Stimulated activated CD8-positive, alpha-beta memory T cell treated with anti-CD3 and anti-CD28 coated beads, Interleukin-4, amount 100 ng/mL, for 24 hours (primary cell): Measurements from ENCODE around the gene IL31RA.
"Not testable (repeated sequence)": the region's sequence is repeated elsewhere in the genome, so short reads cannot be mapped to it uniquely, and the experiment has no call there.

Source experiments
- DNase-seq: peaks from one replicate; pipeline ENCODE4 v3.0.0-alpha.2; 2020; ENCODE audit warnings: low read depth

The IL31RA gene

GRCh38 chr5:55850839-55851674, at the start of gene IL31RA:
Gene IL31RA, plus strand, starts transcription at chr5:55851357. Its CDS starts 214 bp downstream, at chr5:55851571.
- no peak for DNase-seq

- not testable (repeated sequence) for DNase-seq
Measured at GRCh38 chr5:55808814-55809213, 42.3 kb upstream of the IL31RA start.

DNA sequence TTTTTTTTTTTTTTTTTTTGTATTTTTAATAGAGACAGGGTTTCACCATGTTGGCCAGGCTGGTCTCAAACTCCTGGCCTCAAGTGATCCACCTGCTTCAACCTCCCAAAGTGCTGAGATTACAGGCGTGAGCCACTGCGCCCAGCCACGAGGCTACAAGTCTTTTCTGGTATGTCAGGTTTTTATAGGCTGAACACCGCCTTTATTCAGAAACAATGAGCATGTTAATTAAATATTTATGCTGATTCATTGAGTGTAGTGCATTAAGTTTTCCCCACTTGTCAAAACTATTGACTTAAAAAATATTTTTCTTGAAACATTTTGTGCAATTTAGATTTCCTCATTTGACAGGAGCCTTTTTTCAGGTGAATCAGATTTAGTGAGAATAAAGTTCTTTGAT, 35.2 kb upstream of the IL31RA start:
- not testable (repeated sequence) for DNase-seq

DNA sequence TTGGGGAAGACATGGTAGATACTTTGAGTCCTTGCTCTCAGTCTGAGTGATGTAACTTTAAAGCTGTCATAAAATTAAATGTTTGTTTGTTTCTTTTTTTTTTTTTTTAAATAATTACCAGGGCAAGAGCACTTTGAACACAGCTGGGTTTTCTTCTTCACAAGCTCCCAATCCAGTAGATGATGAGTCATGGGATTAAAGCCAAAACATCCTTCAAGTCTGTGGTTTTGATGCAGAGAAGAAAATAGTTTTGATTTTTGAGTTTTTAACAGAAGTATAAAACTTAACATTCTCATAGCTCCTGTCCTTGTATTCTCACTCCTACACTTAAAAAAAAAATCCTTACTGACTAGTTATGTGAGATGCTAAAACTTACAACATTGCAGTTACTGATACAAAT, 34.8 kb upstream of the IL31RA start:
- DNase-seq: no peak

DNA sequence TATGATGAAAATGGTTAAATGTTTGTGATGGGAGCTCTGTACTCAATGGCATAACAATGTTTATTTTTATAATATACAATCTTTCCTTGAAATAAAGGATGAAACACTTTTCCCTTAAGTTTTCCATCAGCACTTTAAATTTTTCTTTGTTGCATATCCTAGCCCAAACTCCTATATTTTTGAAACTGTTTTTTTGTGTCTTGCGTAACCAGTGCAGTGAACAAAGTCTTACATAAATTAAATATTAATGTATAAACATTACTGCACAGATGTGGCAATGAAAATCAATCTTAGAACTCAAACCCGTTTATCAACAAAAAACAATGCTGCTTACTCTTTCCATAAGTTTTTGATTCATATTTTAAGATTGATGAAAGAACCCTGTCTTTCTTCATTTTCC, 34.1 kb upstream of the IL31RA start:
- no peak for DNase-seq

GRCh38 chr5:55820488-55820887, 30.7 kb upstream of the IL31RA start:
- no peak for DNase-seq

- DNase-seq: no peak
Measured at GRCh38 chr5:55821731-55822512, 29.2 kb upstream of the IL31RA start.

DNA sequence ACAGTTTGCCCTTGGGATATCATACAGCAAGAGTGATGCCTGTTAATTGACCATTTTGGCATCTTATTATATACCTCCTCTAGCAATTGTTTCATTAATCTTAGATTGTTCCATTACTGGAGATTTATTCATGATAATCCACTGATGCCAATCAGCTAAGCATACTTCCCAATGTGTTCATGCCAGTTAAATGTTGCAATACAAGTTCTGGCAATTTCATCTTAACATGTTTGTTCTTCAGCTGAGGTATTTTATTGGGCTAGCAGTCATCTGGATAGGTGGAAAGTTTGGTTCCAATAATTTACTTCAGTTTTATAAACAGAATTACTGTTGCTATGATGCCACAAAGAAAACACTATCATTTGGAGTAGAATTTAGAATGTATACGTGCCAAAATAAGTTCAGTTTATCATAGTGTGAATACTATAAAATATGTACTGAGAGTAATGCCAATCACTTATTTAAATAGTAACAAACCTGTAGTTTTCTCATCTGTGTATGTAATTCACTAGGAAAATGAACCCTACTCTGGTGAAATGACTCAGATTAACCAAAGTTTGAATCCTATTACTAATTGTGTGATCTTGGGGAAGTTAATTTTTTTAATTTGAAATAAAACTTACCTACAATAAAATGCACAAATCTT, 27.9 kb upstream of the IL31RA start:
- DNase-seq: no peak

GRCh38 chr5:55829956-55830355, 21.2 kb upstream of the IL31RA start:
- no peak for DNase-seq

GRCh38 chr5:55832446-55832845, 18.7 kb upstream of the IL31RA start:
- DNase-seq: no peak

GRCh38 chr5:55836191-55836590, 15.0 kb upstream of the IL31RA start:
- no peak for DNase-seq

- no peak for DNase-seq
Measured at GRCh38 chr5:55841976-55842375, 9.2 kb upstream of the IL31RA start.

- DNase-seq: no peak
Measured at GRCh38 chr5:55847837-55848236, 3.3 kb upstream of the IL31RA start.

DNA sequence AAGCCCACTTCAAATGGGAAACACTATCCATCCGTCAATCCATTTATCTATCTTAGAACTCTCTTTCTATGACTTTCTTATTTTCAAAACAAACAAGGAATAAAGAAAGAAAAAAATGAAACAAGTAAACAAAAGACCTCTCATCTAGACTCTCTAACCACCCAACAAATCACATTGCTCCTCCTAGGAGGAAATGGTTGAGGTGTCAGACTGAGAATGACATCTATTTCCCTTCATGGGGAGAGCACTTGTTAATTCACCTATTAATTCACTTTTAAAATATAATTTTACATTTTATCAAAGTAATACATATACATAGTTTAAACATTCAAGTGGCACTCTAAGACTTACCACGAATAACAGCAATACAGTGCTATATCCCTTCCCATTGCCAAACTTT, 2.4 kb upstream of the IL31RA start:
- no peak for DNase-seq

DNA sequence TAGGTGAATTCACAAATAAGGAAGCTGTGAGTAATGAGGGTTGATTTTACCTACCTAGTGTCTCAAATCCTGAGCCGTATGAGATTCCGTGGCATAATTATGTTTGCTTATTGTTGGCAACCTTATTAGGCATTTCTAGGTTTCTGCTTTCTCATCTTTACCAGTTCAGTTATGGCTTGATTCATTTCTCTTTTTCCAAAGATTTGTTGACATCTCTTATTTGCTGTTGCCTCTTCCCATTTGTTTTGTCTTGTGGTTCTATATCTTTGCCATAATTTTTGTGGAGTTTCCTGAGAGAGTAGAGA, 470 bp downstream of the IL31RA start:
- no peak for DNase-seq

DNA sequence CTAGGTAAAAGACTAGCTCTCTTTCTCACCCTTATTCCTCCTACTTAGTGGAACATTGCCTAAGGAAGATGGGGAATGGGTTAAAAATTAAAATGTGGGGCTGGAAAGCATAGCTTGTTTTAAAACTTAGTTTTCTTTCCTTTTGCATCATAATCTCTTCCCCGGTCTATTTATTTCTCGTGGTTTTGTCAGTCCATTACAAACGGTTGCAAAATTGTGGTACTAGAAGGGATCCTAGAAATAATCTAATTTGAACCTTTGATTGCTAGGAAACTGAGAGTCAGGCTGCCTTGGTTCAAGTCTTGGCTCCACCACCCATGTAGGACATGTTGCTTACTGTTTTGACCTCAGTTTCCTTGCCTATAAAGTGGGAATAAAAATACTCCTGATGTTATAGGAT, 1.3 kb downstream of the IL31RA start:
- DNase-seq: no peak

DNA sequence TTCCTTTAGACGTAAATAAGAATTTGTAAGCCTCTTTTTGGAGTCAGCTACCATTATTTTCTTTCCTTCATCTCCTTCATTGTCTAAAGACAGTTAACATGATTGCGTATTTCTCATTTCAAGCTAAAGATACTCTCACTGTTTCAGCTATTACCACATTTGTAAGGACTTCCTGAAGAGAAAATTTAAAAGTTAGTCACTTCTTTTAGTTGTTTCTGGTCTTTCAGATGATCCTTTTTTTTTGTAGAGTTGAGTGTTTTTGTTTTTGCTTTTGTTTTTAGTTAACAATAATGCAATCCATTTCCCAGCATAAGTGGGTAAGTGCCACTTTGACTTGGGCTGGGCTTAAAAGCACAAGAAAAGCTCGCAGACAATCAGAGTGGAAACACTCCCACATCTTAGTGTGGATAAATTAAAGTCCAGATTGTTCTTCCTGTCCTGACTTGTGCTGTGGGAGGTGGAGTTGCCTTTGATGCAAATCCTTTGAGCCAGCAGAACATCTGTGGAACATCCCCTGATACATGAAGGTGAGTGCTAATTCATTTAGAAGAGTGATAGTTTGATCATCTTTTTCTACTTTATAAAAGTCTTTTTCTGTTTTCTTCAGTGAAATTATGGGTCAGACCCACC, 2.0 kb downstream of the IL31RA start:
- DNase-seq: no peak

- DNase-seq: no peak
Measured at GRCh38 chr5:55853818-55854217, 2.7 kb downstream of the IL31RA start.

DNA sequence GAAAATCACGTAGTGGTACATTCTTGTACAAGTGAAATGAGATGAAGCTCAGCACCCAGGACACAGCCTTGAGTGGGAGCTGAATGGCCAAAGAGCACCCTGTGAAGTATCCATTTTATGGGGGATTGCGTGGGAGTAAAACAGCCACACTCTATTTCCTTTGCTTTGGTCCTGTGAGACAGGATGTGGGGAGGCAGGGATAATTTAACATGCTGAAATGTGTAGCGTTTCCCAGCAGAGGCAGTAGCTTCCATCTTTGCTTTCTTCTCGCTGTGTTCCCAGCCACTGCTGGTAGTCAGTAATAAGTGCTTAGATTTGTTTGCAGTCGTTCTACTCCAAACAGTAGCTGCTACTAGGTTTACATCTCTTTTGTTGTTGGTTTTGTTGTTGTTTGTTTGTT, 4.4 kb downstream of the IL31RA start:
- DNase-seq: no peak

DNA sequence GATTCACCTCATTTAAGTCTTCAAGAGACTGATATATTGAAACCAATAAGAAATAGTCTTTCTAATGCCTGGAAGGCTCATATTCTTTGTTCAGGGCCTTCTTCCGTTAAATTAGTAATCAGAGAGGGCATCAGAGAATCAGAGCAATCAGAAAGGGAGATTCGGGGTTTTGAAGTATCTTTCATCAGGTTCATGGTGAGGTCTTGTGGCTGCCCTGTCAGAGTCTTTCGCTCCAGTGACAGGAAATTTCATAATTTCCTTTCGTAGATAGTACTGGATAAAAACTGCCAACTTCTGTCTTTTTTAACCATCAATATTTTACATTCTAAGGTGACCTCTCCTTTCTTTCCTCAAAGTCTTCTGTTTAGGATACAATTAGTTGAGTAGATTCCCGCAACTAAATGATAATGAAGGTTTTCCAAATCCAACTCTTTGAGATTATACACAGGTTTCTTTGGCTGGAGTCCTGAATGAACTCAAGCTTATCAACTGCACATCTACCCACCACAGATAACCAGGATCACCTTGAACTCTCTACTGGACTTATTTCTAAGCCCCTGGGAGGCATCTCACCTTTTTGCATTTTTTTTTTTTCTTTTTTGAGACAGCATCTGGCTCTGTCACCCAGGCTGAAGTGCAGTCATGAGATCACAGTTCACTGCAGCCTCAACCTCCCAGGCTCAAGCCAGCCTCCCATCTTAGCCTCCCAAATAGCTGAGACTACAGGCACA, 5.5 kb downstream of the IL31RA start:
- no peak for DNase-seq

DNA sequence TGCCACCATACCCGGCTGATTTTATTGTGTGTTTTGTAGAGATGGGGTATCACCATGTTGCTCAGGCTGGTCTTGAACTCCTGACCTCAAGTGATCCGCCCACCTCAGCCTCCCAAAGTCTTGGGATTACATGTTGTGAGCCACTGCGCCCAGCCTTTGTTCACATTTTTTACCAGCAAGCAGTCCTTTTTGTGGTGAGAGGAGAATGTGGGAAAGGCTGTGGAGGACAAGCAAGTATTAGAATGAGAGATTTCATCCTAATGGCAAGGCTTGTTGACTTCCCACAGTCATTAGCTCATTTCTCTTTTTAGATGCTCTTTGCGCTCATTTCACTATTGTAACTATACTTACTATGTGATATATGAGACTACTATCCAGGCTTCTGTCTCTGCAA, 6.1 kb downstream of the IL31RA start:
- no peak for DNase-seq

DNA sequence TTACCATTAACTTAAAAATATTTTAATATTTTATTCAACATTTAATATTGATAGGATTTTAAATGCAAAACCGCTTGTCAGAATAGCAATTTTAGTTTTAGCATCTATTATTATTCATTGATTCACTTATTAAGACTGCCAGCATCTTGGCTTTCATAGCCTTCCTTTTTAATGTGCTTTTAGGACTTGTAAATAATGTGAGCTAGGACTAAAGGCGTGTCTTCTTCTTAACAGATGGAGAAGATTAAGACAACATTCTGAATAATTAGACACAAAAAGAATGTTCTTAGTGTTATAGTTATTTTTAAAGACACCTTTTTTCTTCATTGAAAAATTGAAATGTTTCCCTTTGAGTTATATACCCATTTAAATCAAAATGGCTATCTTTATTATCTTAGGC, 6.9 kb downstream of the IL31RA start:
- no peak for DNase-seq
